K562 (cell line): ENCODE results near the gene TMED5. TPM values are rescaled to one million over a fixed set of nuclear protein-coding genes. Genes with fewer than 3 reads are reported as not detected.

Experiments used
- CBX2 ChIP-seq: fragments of 200-600 bp; sonication (generic); IDR thresholded peaks from one replicate; pipeline ENCODE4 v1.6.1; 2012; ENCODE audit warnings: mild to moderate bottlenecking, low read length, inconsistent platforms; ENCODE audit not compliant: insufficient read depth, poor library complexity, severe bottlenecking
- E4F1 ChIP-seq: fragments of 250-450 bp; sonication (Bioruptor Pico); IDR thresholded peaks from 2 replicates; pipeline ENCODE4 v1.5.0; 2021; ENCODE audit warnings: mild to moderate bottlenecking, borderline replicate concordance
- EHMT2 ChIP-seq: fragments of 450-650 bp; IDR thresholded peaks from 2 replicates; pipeline ENCODE4 v1.6.1; 2018; ENCODE audit warnings: antibody characterized with exemption
- ESRRB ChIP-seq: fragments of 250-450 bp; sonication (Bioruptor Pico); IDR thresholded peaks from 2 replicates; pipeline ENCODE4 v1.5.0; 2020; ENCODE audit warnings: mild to moderate bottlenecking, moderate library complexity, borderline replicate concordance
- HINFP ChIP-seq: fragments of 450-650 bp; conservative IDR thresholded peaks from 2 replicates; pipeline ENCODE4 v1.6.1; 2016; ENCODE audit warnings: missing genetic modification characterization, low read depth, mild to moderate bottlenecking, control low read depth, missing compliant biosample characterization
- TBP ChIP-seq: optimal IDR thresholded peaks from 2 replicates; pipeline ENCODE3; 2011; ENCODE audit warnings: low read depth, low read length, improper control_type of control experiment
- polyA plus RNA-seq, 8 experiments: library from polyadenylated mRNA; depleted of rRNA in 4 of 8; stranded (reverse) in 5 of 8; unstranded in 3 of 8; fragments of >200 nt; fragmentation: Nextera tagmentation in 2 of 8; fragmentation: Illumina TruSeq in 1 of 8; extraction: Ambion mirVana in 2 of 8; extraction: Trizol in 1 of 8; gene quantifications; 2 replicates each; pipeline versions ENCODE4 v1.2.1 to v1.2.3, GENCODE V29; 2011 to 2014; ENCODE audit warnings: inconsistent platforms in 1 of 8, missing spikeins in 1 of 8
- total RNA-seq, 7 experiments: library from RNA; depleted of rRNA in 6 of 7; stranded (reverse); fragments of >200 nt in 6 of 7; fragmentation: Illumina TruSeq in 2 of 7; extraction: Trizol in 2 of 7; gene quantifications; 2 replicates each; pipeline versions ENCODE4 v1.2.1 to v1.2.3, GENCODE V29; 2011 to 2021; ENCODE audit warnings: low replicate concordance in 1 of 7
- TF ChIP-seq, protein P1 (sequence below): sonication (generic); formaldehyde crosslinking; IDR thresholded peaks from 2 replicates; pipeline ENCODE4 v1.8.0; 2022; ENCODE audit warnings: mild to moderate bottlenecking, missing genetic modification reagents

Gene TMED5
- total and polyA plus RNA-seq, 9 of the 15 experiments (the other 6 are each of a cell fraction or from before 2014, with no cell fraction given) = 28.7 to 83.7 (median 67.2) TPM

DNA sequence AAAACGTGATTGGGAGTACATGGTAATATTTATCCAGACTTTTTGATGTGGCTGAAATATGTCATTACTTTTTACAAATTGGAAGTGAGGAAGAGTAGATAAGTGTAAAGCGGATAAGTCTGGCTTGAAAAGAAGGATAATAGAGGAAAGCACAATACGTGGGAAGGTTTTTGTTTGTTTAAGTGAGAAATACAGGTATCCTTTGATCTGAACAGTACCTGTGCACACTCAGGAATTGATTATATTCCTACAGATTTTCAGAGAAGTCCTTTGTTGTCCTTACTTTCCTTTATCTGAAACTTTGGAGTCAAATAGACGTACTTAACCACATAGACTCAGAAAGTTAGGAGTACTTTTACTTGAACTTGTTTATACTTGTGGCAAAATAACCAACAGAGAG lies 20.5 kb upstream of the TMED5 start (continued):
- TF ChIP-seq ESRRB (CRISPR knock-in tag) = no peak
- no peak for TF ChIP-seq HINFP (tag)
- TF ChIP-seq, protein P1, sequence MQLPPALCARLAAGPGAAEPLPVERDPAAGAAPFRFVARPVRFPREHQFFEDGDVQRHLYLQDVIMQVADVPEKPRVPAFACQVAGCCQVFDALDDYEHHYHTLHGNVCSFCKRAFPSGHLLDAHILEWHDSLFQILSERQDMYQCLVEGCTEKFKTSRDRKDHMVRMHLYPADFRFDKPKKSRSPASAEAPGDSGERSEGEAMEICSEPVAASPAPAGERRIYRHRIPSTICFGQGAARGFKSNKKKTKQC (CRISPR knock-in tag) = no peak
- TF ChIP-seq E4F1 (CRISPR knock-in tag) = no peak
- TF ChIP-seq TBP = no peak
- no peak for TF ChIP-seq EHMT2
- TF ChIP-seq CBX2 = no peak
